HG02588 (cell line): ENCODE data around the gene CCR9.

Experiments used
- ATAC-seq: cut with Tn5 transposase; IDR thresholded peaks from one replicate; pipeline ENCODE4 v1.9.1; 2021; ENCODE audit warnings: mild to moderate bottlenecking, moderate library complexity; ENCODE audit not compliant: unreplicated experiment

CCR9 gene

GRCh38 chr3:45872569-45872968 is 13.8 kb upstream of the CCR9 start:
- no peak for ATAC-seq

GRCh38 chr3:45873036-45873435 is 13.3 kb upstream of the CCR9 start:
- no peak for ATAC-seq

- ATAC-seq, result no peak
Measured at GRCh38 chr3:45873638-45874037, 12.7 kb upstream of the CCR9 start.

GRCh38 chr3:45874677-45875346 is 11.5 kb upstream of the CCR9 start:
- ATAC-seq, result no peak

GRCh38 chr3:45878124-45878523 is 8.2 kb upstream of the CCR9 start:
- ATAC-seq, result no peak

- ATAC-seq, result no peak
Measured at GRCh38 chr3:45880725-45881077, 5.6 kb upstream of the CCR9 start.

GRCh38 chr3:45881078-45882022 is 5.0 kb upstream of the CCR9 start:
- ATAC-seq, result no peak

- ATAC-seq, result no peak
Measured at GRCh38 chr3:45884368-45885201, 1.8 kb upstream of the CCR9 start.

- no peak for ATAC-seq
Measured at GRCh38 chr3:45887285-45887684, 942 bp downstream of the CCR9 start.

- no peak for ATAC-seq
Measured at GRCh38 chr3:45887759-45888511, 1.6 kb downstream of the CCR9 start.

GRCh38 chr3:45889337-45889736 is 3.0 kb downstream of the CCR9 start:
- no peak for ATAC-seq

- ATAC-seq, result no peak
Measured at GRCh38 chr3:45890405-45890804, 4.1 kb downstream of the CCR9 start.

- ATAC-seq, result no peak
Measured at GRCh38 chr3:45892161-45892560, 5.8 kb downstream of the CCR9 start.

- ATAC-seq, result no peak
Measured at GRCh38 chr3:45894015-45894414, 7.7 kb downstream of the CCR9 start.

- ATAC-seq, result no peak
Measured at GRCh38 chr3:45895686-45896468, 9.5 kb downstream of the CCR9 start.

GRCh38 chr3:45896956-45897355 is 10.6 kb downstream of the CCR9 start:
- no peak for ATAC-seq

- no peak for ATAC-seq
Measured at GRCh38 chr3:45904931-45905330, 18.6 kb downstream of the CCR9 start.

- ATAC-seq, result no peak
Measured at GRCh38 chr3:45905755-45906154, 19.4 kb downstream of the CCR9 start.

- no peak for ATAC-seq
Measured at GRCh38 chr3:45906681-45907407, 20.5 kb downstream of the CCR9 start.
